Peyer's patch (tissue), 4 donors: ENCODE measurements around the gene RHBDD1.

Source experiments
- CTCF ChIP-seq, 6 experiments: fragments of 450-650 bp in 4 of 6; fragments of 200-600 bp in 2 of 6; sonication (generic) in 1 of 6; IDR thresholded peaks; one replicate each; pipeline ENCODE4 v1.5.1; 2017 to 2019; ENCODE audit warnings: antibody characterized with exemption in 6 of 6, mild to moderate bottlenecking in 3 of 6, moderate library complexity in 1 of 6
- POLR2A ChIP-seq, 2 donors: fragments of 450-650 bp; IDR thresholded peaks; one replicate each; pipeline ENCODE4 v1.5.1; 2017; ENCODE audit warnings: antibody characterized with exemption in 2 of 2, mild to moderate bottlenecking in 2 of 2, moderate library complexity in 2 of 2

- no peak for TF ChIP-seq CTCF (IDR thresholded peaks at IDR 0.05)
- no peak for TF ChIP-seq POLR2A (IDR thresholded peaks at IDR 0.05)
Observed at GRCh38 chr2:226818930-226819329, 16.9 kb upstream of the RHBDD1 start.
